ENCODE measurements around the gene INSYN1. TPM values are rescaled to one million over a fixed set of nuclear protein-coding genes. Genes with fewer than 3 reads are reported as not detected.
"Not testable (repeated sequence)": the region's sequence is repeated elsewhere in the genome, so short reads cannot be mapped to it uniquely, and the experiment has no call there.

INSYN1 gene
- total RNA-seq, 2 donors from 2014 or later: 1.3 to 3.6 TPM

GRCh38 chr15:73789521-73790240 is 36.5 kb upstream of the INSYN1 start:
- Histone ChIP-seq H3K27ac (no peak overlapping the region), H3K36me3 (replicated peaks in 1 of 2; ENCODE audit: insufficient read depth in 1 of 2, low read depth in 2 of 2) (no peaks in the 10 kb centered on the region), H3K4me1 (peaks cover 21% of the 10 kb centered on the region), H3K27me3 (no peaks in the 10 kb centered on the region), H3K4me3 (no peak overlapping the region), H3K9me3 (no peaks in the 10 kb centered on the region)
- TF ChIP-seq POLR2A (IDR thresholded peaks at IDR 0.05) (no peak), CTCF (IDR thresholded peaks at IDR 0.05) (no peak)
- ATAC-seq (no peak), DNase-seq (no peak)
- intact Hi-C loops (cut with DNase I): no loop called here
- WGBS, 2 donors: 85 to 92% methylated on average over 5 of the region's 5 CpGs

GRCh38 chr15:73787621-73788020 is 34.5 kb upstream of the INSYN1 start:
- TF ChIP-seq CTCF (IDR thresholded peaks at IDR 0.05) (no peak), POLR2A (IDR thresholded peaks at IDR 0.05) (no peak)
- intact Hi-C loops (cut with DNase I): no loop called here
- Histone ChIP-seq H3K36me3 (replicated peaks in 1 of 2; ENCODE audit: insufficient read depth in 1 of 2, low read depth in 2 of 2) (no peaks in the 10 kb centered on the region), H3K27ac (no peak overlapping the region), H3K4me1 (peaks cover 26% of the 10 kb centered on the region), H3K9me3 (no peaks in the 10 kb centered on the region), H3K27me3 (no peaks in the 10 kb centered on the region), H3K4me3 (no peak overlapping the region)
- DNase-seq (no peak), ATAC-seq (no peak)
- 100% methylated on average over 1 of the region's 1 CpG for WGBS, 2 donors

GRCh38 chr15:73786538-73786937 is 33.4 kb upstream of the INSYN1 start:
- Histone ChIP-seq H3K4me3 (no peak overlapping the region), H3K36me3 (replicated peaks in 1 of 2; ENCODE audit: insufficient read depth in 1 of 2, low read depth in 2 of 2) (no peaks in the 10 kb centered on the region), H3K4me1 (peaks cover 26% of the 10 kb centered on the region), H3K27me3 (no peaks in the 10 kb centered on the region), H3K27ac (peak overlapping the region in 2 of 4 donors; percentile 45 to 69), H3K9me3 (no peaks in the 10 kb centered on the region)
- 67 to 81% methylated on average over 5 to 6 of the region's 6 CpGs for WGBS, 2 donors
- intact Hi-C loops (cut with DNase I): no loop called here
- DNase-seq (no peak), ATAC-seq (no peak)
- TF ChIP-seq POLR2A (IDR thresholded peaks at IDR 0.05) (no peak), CTCF (IDR thresholded peaks at IDR 0.05) (no peak)

- H3K9me3 ChIP-seq; intact Hi-C loops (cut with DNase I); H3K4me3 ChIP-seq; H3K27me3 ChIP-seq; H3K36me3 ChIP-seq (replicated peaks in 1 of 2; ENCODE audit: insufficient read depth in 1 of 2, low read depth in 2 of 2): not testable (repeated sequence)
- peak overlapping the region; percentile 25 to 69 (median 53) for H3K27ac ChIP-seq
- DNase-seq (peak; percentile 34 to 71 (median 49)), ATAC-seq (peak; percentile 19)
- 46 to 58% methylated on average over 12 of the region's 12 CpGs for WGBS, 2 donors
- H3K4me1 ChIP-seq: peaks cover 26% of the 10 kb centered on the region
Measured at GRCh38 chr15:73785256-73786014, 32.3 kb upstream of the INSYN1 start.

GRCh38 chr15:73784291-73784690 is 31.1 kb upstream of the INSYN1 start:
- TF ChIP-seq CTCF (IDR thresholded peaks at IDR 0.05) (no peak), POLR2A (IDR thresholded peaks at IDR 0.05) (no peak)
- ATAC-seq (no peak), DNase-seq (no peak)
- no peaks in the 10 kb centered on the region for H3K36me3 ChIP-seq (replicated peaks in 1 of 2; ENCODE audit: insufficient read depth in 1 of 2, low read depth in 2 of 2)
- no peaks in the 10 kb centered on the region for H3K27me3 ChIP-seq
- 60 to 76% methylated on average over 1 to 3 of the region's 3 CpGs for WGBS, 2 donors
- H3K27ac ChIP-seq: peak overlapping the region in 2 of 4 donors; percentile 1 to 69
- H3K4me1 ChIP-seq: peaks cover 26% of the 10 kb centered on the region
- H3K9me3 ChIP-seq: no peaks in the 10 kb centered on the region
- H3K4me3 ChIP-seq: no peak overlapping the region
- intact Hi-C loops (cut with DNase I): no loop called here
